DMS 273 (cell line): ENCODE results near the gene TRAPPC3L.
A peak's percentile ranks its signal among the peaks of the same experiment; 100 is the strongest.

ENCODE experiments used
- DNase-seq: peaks from one replicate; lab custom pipeline; 2025; ENCODE audit not compliant: unreplicated experiment; lab: John Stamatoyannopoulos, UW

The TRAPPC3L gene

DNA sequence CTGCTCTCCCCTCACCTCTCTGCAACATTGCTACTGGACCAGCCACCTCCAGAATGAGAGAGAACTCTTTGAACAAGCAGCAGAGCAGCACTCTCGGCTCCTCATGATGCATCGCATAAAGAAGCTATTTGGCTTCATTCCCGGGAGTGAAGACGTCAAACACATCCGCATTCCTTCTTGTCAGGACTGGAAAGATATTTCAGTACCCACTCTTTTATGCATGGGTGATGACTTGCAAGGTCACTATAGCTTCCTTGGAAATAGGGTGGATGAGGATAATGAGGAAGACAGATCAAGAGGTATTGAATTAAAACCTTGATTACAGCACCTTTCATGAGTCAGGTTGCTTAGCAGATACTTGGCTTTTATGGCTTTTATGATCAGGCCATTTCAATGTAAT lies 12.4 kb upstream of the TRAPPC3L start:
- DNase-seq, result peak; percentile 44

GRCh38 chr6:116556814-116557415 lies 11.4 kb upstream of the TRAPPC3L start:
- no peak for DNase-seq

DNA sequence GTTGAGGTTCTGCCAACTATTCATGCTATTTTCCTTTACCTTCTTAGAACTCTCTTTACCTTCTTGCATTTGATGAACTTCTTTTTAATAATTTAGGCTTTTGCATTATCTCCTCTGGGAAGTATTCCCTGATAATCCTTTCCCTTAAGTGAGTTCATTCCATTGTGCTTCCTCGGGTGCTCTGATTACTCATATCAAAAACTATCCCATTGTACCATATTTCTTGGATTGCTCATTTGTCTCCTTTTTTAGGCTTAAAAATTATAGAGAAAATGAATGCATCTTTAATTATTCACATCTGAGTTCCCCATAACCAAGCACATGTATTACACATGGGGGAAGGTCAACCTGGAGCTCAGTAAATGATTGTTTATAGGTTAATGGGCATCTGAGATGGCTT lies 10.6 kb upstream of the TRAPPC3L start:
- DNase-seq, result no peak

- no peak for DNase-seq
Observed at GRCh38 chr6:116553451-116553850, 8.0 kb upstream of the TRAPPC3L start, which contains the start of gene CALHM4. Gene CALHM4 (plus strand): TSS chr6:116553751. CDS start chr6:116553794, 43 bp downstream.

DNA sequence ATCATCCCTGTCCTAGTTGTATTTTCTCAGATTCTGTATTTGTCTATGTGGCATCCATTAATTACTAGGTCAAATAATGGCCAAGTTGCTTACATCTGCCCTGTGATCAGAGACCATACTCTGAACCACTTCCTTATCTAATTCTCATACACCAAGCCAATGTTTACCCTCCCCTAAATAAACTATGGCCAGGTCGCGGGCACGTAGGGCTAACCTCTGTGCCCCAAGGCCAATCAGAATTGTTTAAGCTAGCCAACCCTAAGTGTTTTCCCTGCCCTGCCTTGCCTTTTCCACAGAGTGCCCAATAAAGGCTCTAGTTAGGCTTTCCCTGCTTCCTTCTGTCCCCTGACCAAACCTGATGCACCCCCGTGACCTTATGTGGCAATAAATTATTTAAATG lies 5.3 kb upstream of the TRAPPC3L start:
- DNase-seq, result no peak

GRCh38 chr6:116547358-116547757 lies 1.9 kb upstream of the TRAPPC3L start:
- no peak for DNase-seq

DNA sequence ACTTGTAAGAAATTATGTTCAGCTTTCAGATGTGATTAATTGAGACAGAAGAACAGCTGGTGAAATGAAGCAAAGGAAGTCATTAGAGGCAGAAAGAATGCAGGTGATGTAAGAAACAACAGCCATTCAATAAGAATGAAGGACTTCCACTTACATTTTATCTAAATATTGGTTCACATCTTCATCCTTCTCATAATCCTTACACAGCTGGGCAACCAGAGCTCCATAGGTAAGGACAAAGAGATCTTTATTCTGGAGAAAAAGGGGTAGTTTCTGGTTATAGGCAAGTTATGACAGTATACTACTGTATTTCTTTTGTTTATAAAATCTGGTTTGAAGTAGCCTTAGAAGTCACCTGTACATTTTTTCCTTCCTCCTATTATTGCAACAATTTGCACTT lies 2.3 kb downstream of the TRAPPC3L start:
- no peak for DNase-seq

GRCh38 chr6:116542426-116542825 lies 3.1 kb downstream of the TRAPPC3L start:
- DNase-seq, result no peak

DNA sequence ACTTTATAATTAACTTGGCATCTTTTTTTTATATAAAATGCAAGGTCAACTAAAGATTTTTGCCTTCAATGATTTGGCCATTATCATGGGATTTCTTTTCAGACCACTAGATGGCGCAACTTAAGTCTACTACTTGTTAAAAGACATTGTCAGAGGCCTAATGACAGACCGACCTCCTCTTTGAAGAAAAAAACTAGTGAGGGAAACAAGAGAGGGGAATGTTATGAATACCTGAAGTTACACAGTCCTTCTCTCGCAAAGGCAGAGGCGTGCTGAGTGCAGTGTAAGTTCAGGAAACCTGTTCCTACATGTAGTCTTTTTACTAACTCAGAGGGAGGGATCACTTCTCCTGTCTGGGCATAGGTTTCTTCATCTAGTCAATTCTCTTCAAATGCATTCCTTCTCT lies 9.3 kb downstream of the TRAPPC3L start:
- DNase-seq, result peak; percentile 85

DNA sequence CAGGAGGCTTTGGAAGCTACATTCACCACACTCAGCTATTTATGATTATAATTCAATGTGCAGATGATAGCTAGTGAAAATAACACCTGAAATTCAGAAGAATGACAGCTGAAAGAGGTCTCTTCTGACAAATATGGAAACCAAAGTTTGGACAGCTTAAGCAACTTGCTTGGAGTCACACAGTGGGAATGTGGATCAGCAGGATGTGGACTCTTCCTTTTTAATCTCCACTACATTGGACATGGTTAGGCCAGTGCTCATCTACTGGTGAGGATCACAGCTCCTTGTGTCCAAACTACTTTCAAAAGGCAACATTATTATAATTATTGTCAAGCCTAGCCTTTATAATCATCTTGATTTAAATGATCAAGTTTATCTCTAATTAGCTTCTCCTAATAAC lies 10.4 kb downstream of the TRAPPC3L start:
- DNase-seq, result no peak

GRCh38 chr6:116533233-116533957 lies 12.1 kb downstream of the TRAPPC3L start:
- DNase-seq, result no peak

GRCh38 chr6:116531675-116532570 lies 13.6 kb downstream of the TRAPPC3L start:
- DNase-seq, result peak; percentile 82

DNA sequence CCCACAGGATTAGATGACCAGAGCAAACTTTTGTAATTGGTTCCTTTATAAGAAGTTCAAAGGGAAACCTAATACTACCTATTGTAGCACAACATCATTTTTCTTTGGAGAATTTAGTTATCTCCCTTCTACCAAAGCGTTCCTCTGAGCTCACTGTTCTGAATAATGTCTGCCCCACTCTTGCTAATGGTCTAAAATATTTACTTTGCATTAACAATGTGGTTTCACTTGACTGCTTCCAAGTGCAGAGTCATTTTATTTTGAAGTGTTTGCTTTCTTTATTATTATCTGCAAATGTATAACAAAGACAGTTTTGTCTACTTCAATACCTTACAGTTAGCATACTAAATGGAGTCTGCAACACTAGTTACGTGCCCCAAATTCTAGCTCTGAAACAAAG lies 15.0 kb downstream of the TRAPPC3L start:
- no peak for DNase-seq

DNA sequence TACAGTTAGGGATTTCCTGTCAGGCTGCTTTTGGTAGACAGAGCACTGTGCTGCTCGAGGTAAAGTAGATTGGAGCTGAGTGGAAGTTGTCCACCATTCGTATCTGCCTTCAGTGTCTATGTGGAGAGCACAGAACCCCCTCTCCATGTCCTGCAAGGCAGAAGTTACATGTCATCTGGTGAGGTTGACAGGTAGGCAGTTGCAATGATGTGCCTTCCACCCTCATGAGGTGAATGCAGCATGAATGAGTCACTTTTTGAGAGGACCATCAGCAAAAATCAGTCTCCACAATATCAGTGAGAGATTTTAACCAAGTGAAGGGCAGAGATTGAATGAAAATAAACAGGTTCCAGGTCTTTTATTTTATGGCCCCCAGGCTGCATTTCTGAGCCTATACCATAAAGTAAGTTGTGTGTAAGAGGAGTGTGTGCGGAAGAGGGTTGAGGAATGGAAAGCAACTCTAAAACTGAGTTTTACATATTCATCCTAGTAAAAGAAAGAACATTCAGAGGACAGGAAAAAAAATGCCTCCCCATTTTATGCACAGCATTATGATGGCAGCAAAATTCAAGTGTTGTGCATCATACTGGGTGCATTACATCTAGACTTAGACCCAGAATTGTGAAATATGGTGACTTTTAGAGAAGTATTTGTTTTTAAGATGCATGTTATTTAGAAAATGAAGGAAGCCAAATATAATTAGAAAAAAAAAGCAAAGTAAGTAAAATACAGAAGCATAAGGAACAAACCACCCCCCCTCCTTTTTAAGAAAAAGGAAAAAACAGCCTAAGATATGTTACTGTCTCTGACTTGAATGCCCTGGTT lies 15.8 kb downstream of the TRAPPC3L start:
- no peak for DNase-seq

GRCh38 chr6:116528780-116529179 lies 16.7 kb downstream of the TRAPPC3L start:
- DNase-seq, result no peak

DNA sequence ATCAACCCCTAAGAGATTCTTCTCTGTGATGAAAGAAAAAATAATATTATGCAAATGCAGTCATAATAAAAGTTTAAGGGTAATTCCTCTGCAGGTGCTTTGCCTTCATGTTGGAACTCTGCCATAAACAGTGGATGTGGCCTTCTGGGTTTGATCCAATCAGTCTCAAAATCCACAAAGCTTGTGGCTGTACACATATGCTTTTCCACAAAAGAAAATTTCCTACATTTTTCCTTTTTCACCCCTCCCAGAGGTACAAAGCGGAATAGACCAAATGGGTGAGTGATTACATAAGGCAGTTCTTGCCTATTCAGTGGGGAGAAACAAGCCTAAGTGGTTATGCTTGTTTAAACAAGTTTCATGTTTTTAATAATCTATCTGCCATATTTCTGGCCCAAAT lies 17.4 kb downstream of the TRAPPC3L start:
- DNase-seq, result peak; percentile 51

- no peak for DNase-seq
Observed at GRCh38 chr6:116524236-116524635, 21.2 kb downstream of the TRAPPC3L start.

GRCh38 chr6:116522896-116523295 lies 22.6 kb downstream of the TRAPPC3L start:
- DNase-seq, result no peak

DNA sequence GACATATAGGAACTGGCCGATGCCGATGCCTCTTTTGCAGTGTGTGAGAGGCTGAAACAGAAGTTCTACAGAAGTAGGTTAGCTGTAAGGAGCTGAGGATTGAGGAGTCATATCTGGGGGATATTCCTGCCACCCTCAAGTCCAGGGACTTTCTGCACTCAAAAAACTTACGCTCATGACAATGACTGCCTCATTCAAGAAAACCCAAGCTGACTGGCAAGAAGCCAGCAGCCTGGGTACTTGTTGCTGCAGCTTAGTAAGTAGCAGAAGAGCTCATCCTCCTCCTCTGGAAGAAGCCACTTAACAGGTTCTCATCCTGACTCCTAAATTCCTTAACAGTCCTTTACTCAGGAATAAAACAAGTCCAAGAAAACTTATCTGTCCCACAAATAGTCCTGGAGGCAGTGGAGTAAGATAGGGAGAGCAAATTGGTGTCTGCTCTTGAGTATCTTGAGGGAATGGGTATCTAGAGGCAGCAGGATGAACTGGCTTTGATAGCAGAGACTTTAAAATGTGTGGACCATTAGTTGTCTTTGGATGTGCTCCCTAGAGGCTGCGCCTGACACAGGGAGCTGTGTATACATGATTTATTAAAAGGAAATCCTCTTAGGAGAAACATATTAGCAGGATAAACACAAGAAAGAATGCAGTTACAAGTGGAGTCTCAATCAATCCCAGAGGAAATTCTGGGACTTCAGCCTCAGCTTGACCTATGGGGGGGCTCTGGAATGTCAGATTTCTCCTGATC lies 26.7 kb downstream of the TRAPPC3L start:
- peak; percentile 8 for DNase-seq

- no peak for DNase-seq
Observed at GRCh38 chr6:116515141-116515540, 30.3 kb downstream of the TRAPPC3L start.
